ENCODE data around the gene PWWP2B. TPM values are rescaled to one million over a fixed set of nuclear protein-coding genes. Genes with fewer than 3 reads are reported as not detected.

Gene PWWP2B
- total RNA-seq, 1 experiment from 2014 or later: 12.2 TPM

GRCh38 chr10:132355754-132356153 is 41.2 kb upstream of the PWWP2B start:
- H3K4me1 Mint-ChIP-seq: no peaks in the 10 kb centered on the region
- no peaks in the 10 kb centered on the region for H3K9me3 Mint-ChIP-seq
- no peak for TF ChIP-seq ZNF423 (CRISPR knock-in tag; IDR thresholded peaks at IDR 0.05)
- no peak for TF ChIP-seq ZNF425 (CRISPR knock-in tag; conservative IDR thresholded peaks at IDR 0.05)
- no peak for TF ChIP-seq E2F4 (CRISPR knock-in tag; IDR thresholded peaks at IDR 0.05; ENCODE audit: borderline replicate concordance, low read depth)
- no peak for TF ChIP-seq ZNF138 (CRISPR knock-in tag; conservative IDR thresholded peaks at IDR 0.05)
- TF ChIP-seq AR (CRISPR knock-in tag; IDR thresholded peaks at IDR 0.05): no peak
- TF ChIP-seq JUN (CRISPR knock-in tag; IDR thresholded peaks at IDR 0.05): no peak
- TF ChIP-seq EMX1 (CRISPR knock-in tag; IDR thresholded peaks at IDR 0.05): no peak
- no peak for TF ChIP-seq NR1H2 (CRISPR knock-in tag; IDR thresholded peaks at IDR 0.05)
- no peak for TF ChIP-seq SMAD3 (CRISPR knock-in tag; IDR thresholded peaks at IDR 0.05; ENCODE audit: borderline replicate concordance)
- no peak for TF ChIP-seq SOX15 (CRISPR knock-in tag; IDR thresholded peaks at IDR 0.05)
- no peak for TF ChIP-seq PRRX2 (CRISPR knock-in tag; IDR thresholded peaks at IDR 0.05)
- TF ChIP-seq AFF4 (CRISPR knock-in tag; IDR thresholded peaks at IDR 0.05; ENCODE audit: borderline replicate concordance): no peak
- no peak for TF ChIP-seq ATF2 (CRISPR knock-in tag; IDR thresholded peaks at IDR 0.05; ENCODE audit: borderline replicate concordance, low read depth)
- no peak for TF ChIP-seq ATF3 (CRISPR knock-in tag; conservative IDR thresholded peaks at IDR 0.05)
- no peak for TF ChIP-seq CDX4 (CRISPR knock-in tag; IDR thresholded peaks at IDR 0.05; ENCODE audit: borderline replicate concordance)
- TF ChIP-seq ZNF281 (CRISPR knock-in tag; IDR thresholded peaks at IDR 0.05): no peak
- TF ChIP-seq ZNF512 (CRISPR knock-in tag; IDR thresholded peaks at IDR 0.05; ENCODE audit: borderline replicate concordance): no peak
- TF ChIP-seq ETV6 (CRISPR knock-in tag; IDR thresholded peaks at IDR 0.05): no peak
- no peak overlapping the region for H3K4me3 Mint-ChIP-seq
- ChIA-PET CTCF (interaction anchor here (0.7 to 1.8 kb wide), 4 partner anchors 22 to 133 kb away, joined by 3 to 6 read pairs (median 4); no protein-coding TSS in a partner anchor), POLR2A (no interaction called here)
- no peaks in the 10 kb centered on the region for H3K36me3 Mint-ChIP-seq
- DNase-seq (ENCODE audit: low spot score) (no peak), ATAC-seq (no peak)
- peaks cover 7% of the 10 kb centered on the region for H3K27me3 Mint-ChIP-seq (ENCODE audit: low read depth)
- no peak overlapping the region for H3K27ac Mint-ChIP-seq

All from WTC11 (cell line).